H1 (cell line): ENCODE results near the gene MBNL1. TPM values are rescaled to one million over a fixed set of nuclear protein-coding genes. Genes with fewer than 3 reads are reported as not detected.

ENCODE experiments used
- BRCA1 ChIP-seq: IDR thresholded peaks from 2 replicates; pipeline ENCODE4 v1.6.1; 2012; ENCODE audit warnings: low read depth, low read length, improper control_type of control experiment
- polyA plus RNA-seq, 7 experiments: library from polyadenylated mRNA; depleted of rRNA in 3 of 7; stranded (reverse) in 5 of 7; unstranded in 2 of 7; fragments of >200 nt in 5 of 7; fragments of 200-250 nt in 2 of 7; gene quantifications; 1 replicate in 5 of 7; 2 replicates in 1 of 7; 4 replicates in 1 of 7; pipeline versions ENCODE4 v1.2.1 to v1.2.3, GENCODE V29; 2011 to 2013; ENCODE audit warnings: missing spikeins in 2 of 7, mixed read lengths in 2 of 7
- total RNA-seq: library from RNA; stranded (reverse); fragmentation: NEBNext Ultra II Directional; extraction: Animal tissue kit (Norgen Biotek cat#: 25700); gene quantifications from 2 replicates; pipeline ENCODE4 v1.2.1, GENCODE V29; 2021

The MBNL1 gene
- total and polyA plus RNA-seq, 2 of the 8 experiments (the other 6 are each of a cell fraction or from before 2014, with no cell fraction given), result 5.0 to 16.4 TPM

DNA sequence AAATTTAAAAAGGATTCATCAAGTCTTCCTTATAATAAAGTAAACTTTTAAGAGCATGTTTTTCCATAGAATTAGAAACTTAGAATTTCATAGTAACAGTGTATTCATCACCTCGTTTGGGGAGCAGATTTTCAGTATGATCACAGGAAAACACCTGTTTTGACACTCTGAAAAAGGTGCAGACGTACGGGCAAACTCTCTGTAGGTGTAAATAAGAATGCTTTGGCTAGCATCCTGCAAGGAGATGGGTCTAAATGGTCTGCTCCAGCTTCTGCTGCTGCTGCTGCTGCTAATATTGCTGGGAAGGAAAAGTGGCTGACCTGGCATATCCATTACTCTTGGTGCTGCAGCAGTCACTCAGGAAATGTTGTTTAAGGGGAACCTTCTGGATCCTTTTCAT is 66.0 kb downstream of the MBNL1 start (continued):
- no peak for TF ChIP-seq BRCA1
